GM18873 (cell line): Measurements from ENCODE around the gene C16orf96.

Experiments
- ATAC-seq: cut with Tn5 transposase; IDR thresholded peaks from one replicate; pipeline ENCODE4 v1.9.1; 2021; ENCODE audit warnings: mild to moderate bottlenecking, moderate library complexity, moderate number of reproducible peaks; ENCODE audit not compliant: unreplicated experiment, low FRiP score

Gene C16orf96

DNA sequence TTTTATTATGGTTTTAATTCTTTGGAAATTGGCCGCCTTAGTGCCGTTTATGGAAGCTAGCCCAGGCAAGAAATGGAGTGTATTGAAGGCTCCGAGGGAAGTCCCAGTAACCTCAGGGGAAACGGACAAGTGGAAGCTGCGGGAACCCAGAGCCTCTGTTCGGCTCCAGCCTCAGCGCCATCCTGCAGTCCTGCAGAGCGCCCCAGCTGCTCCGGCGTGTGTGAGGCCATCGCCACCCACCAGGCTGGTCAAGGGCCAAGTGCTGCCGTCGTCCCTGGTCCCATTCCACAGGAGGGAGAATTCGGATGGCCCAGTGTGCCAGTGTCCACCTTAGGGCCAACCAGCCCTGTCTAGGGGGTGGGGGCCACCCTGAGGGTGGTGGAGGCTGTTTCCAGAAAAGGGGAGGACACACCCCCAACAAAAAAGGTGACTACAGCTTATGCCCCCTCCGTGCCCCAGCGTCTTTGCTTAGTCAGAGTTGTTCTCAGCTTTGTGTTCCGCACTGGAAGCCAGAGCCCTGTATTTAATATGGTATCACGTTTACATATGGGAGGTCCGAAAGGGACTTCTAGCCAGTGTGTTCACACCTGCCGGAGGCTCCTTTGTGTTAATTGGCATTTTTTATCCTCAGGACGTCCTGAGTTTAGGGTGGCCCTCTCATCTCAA lies 81.5 kb downstream of the C16orf96 start:
- no peak for ATAC-seq

DNA sequence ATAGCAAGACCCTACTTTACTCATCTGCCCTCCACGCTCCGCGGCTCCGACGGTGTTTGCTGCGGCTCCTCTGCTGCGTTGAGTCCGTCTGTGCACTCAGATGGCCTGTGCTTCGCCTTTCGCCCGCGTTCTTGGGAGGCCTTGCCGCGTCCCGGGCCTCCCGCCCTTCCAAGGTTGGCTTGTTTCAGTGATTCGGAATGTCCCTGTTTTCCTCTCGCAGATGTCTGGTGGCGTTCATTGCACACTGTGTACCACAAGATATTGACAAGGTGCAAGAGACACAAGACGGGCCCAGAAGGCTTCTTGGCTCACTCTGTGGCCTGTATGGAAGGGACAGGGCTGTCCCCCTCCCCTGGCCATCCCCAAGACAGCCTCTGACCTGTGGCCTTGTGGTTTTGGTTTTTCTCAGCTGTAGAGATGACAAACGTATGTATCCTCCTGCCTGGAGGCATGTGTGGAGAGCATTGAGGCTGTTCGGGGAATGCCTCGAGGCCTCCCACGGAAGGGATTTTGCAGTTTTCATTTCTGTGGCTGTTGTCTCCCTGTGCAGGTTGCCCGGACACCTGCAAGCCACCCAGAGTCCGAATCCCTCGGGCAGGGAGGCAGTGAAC lies 83.9 kb downstream of the C16orf96 start:
- no peak for ATAC-seq

DNA sequence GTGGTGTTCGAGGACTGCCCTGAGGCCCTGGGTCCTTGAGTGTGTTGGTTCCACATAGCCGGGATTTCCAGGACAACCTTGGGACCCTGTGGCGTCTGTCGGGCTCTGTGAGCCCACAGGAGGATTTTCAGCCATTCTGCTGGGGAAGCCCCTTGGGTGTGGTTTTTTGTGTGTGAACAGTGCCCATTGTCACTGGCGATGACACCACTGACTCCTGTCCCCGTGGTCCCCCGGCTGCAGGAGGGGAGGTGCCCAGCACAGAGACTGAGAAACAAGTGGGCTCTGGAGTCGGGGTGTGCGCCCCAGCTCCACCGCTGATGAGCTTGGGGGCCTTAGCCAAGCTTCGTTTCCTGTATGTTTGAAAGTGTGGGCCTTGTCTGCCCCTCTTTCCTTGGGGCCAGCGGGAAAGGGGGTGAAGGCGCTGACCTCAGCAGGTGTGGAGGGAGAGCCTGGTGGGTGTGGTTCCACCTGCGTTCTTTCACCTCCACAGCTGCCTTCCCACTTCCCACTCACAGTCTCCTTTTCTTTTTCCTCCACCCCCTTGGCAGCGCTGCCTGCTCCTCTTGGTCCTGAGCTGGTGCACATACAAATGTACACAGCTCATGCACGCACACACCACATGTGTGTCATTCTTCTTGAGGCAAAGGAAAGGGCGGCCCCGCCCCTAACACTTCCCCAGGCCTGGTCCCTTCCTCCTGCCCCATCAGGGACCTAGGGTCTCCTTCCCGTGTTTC lies 84.6 kb downstream of the C16orf96 start:
- ATAC-seq = no peak

DNA sequence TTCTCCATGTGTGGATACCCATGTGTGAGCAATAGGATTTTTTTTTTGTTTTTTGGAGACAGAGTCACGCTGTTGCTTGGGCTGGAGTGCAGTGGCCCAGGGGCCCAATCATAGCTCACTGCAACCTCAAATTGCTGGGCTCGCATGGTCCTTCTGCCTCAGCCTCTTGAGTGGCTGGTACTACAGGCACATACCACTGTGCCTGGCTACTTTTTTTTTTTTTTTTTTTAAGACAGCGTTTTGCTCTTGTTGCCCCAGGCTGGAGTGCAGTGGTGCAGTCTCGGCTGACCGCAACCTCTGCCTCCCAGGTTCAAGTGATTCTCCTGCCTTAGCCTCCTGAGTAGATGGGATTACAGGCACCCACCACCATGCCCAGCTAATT lies 85.2 kb downstream of the C16orf96 start:
- ATAC-seq = no peak

DNA sequence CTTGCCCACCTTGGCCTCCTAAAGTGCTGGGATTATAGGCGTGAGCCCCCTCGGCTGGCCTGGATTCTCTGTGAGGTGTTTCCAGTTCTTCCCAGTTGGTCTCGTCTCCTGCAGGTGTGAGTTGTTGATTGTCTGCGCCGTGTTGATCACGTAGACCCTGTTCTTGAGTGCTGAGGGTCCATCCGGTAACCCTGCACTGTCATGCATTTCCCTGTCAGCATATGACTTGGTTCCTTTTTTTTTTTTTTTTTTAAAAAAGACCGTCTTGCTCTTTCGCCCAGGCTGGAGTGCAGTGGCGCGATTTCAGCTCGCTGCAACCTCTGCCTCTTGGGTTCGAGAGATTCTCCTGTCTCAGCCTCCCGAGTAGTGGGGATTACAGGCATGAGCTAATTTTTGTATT lies 85.8 kb downstream of the C16orf96 start:
- ATAC-seq = no peak

DNA sequence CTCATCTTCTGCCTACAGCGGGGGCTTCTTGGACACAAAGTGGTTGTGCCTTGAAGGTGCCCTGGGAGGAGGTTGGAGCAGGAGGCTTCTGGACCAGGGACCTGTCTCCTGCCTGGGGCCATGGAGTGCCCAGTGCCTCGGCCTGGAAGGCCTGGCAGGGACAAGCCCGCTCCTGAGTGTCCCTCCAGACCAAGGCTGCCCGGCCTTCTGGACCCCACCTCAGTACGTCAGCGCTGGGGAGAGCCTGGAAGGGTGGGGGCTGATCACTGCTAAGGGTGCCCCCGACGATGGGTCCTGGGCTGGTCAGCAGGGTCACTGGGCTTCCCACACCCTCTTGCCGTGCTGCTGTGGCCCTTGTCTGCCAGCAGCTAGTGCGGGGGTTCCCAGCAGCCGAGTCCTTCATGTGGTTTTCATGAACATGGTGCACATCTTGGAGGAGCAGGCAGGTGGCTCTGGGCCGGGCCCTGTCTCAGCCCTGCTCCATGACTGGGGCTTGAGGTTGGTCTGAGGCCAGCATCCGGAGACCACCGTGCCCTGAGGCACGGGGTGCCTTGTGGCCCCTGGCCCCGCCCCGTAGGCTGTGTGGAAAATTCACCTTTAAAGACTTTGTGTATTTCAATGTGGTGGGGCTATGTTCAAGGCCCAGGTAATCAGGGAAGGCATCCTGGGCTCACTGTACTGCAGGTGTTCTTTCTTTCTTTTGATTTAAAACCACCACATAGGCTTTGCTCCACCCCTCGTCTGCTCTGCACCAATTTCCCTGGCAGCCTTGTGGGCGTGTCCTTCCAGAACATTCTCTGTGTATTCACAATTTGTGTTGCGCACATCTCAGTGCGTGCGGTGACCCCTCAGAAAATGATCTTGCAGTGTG lies 90.9 kb downstream of the C16orf96 start:
- ATAC-seq = no peak

DNA sequence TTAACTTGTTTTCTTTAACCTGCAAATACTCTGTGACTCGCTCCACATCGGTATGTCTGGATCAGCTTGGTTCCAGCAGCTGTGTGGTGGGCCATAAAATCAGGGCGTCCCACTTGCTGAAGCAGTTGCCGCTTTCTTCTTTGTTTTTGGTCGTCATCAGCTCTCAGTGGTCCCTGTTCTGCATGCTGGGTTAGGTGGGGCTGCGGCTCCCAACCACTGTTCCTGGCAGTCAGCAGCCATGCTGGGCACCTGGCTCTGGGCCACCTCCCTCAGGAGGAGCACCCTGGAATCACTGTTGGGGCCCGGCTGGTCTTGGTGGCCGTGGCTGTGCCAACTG lies 91.5 kb downstream of the C16orf96 start:
- no peak for ATAC-seq

DNA sequence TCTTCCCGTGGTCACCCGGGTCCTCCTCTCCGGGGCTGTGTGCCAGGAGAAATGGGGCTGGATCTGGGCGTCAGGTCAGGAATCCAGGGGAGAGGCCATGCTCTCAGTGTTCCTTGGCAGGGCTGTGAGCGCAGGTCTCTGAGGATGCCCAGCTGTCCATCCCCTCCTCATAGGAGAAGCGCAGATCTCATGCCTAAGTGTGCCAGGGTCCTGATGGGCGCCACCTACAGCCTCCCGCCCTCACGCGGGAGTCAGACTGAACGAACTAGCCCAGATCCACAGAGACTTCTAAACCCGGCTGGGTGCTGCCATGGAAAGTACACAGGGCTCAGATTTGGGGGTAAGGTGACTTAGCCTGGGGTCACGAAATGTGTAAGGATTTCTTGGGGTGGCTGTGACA lies 92.8 kb downstream of the C16orf96 start:
- ATAC-seq = no peak

DNA sequence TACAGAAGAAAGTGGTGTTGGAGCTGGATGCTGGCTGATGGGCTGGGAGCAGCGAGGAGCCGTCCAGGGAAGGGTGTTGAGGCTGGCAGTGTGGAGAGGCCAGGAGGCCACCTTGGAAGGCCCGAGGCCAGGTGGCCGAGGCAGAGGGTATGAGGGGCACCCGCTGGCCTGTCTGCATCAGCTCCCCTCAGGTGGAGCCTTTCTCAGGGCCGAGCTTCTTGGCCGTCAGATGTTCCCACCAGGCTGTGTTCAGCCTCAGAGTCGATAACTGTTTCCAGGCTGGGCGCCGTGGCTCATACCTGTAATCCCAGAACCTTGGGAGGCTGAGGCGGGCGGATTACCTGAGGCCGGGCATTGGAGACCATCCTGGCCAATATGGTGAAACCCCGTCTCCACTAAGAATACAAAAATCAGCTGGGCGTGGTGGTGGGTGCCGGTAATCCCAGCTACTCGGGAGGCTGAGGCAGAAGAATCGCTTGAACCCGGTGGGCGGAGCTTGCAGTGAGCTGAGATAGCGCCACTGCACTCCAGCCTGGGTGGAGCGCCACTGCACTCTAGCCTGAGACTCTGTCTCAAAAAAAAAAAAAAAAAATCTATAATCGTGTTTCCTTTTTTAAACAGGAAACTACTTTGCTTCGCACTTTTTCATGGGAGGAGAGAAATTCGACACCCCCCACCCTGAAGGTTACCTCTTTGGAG lies 93.8 kb downstream of the C16orf96 start:
- no peak for ATAC-seq
